GM12891 (cell line): ENCODE measurements around the gene IL1RAPL1.

Source experiments
- POLR2A ChIP-seq: IDR thresholded peaks from 2 replicates; pipeline ENCODE4 v1.6.1; 2011; ENCODE audit warnings: low read depth, low read length, control low read depth
- POLR2AphosphoS5 ChIP-seq: IDR thresholded peaks from 2 replicates; pipeline ENCODE4 v1.6.1; 2011; ENCODE audit warnings: low read depth, low read length, control low read depth
- TAF1 ChIP-seq: IDR thresholded peaks from 2 replicates; pipeline ENCODE4 v1.6.1; 2011; ENCODE audit warnings: low read depth, low read length, control low read depth

- TF ChIP-seq POLR2AphosphoS5 (no peak), POLR2A (no peak), TAF1 (no peak)
Measured at GRCh38 chrX:28888416-28888815, 301.2 kb downstream of the IL1RAPL1 start.
